Measurements from ENCODE around the gene WDR37. TPM values are rescaled to one million over a fixed set of nuclear protein-coding genes. Genes with fewer than 3 reads are reported as not detected.

WDR37 gene
- total RNA-seq, 1 experiment from 2014 or later, result 9.6 TPM

DNA sequence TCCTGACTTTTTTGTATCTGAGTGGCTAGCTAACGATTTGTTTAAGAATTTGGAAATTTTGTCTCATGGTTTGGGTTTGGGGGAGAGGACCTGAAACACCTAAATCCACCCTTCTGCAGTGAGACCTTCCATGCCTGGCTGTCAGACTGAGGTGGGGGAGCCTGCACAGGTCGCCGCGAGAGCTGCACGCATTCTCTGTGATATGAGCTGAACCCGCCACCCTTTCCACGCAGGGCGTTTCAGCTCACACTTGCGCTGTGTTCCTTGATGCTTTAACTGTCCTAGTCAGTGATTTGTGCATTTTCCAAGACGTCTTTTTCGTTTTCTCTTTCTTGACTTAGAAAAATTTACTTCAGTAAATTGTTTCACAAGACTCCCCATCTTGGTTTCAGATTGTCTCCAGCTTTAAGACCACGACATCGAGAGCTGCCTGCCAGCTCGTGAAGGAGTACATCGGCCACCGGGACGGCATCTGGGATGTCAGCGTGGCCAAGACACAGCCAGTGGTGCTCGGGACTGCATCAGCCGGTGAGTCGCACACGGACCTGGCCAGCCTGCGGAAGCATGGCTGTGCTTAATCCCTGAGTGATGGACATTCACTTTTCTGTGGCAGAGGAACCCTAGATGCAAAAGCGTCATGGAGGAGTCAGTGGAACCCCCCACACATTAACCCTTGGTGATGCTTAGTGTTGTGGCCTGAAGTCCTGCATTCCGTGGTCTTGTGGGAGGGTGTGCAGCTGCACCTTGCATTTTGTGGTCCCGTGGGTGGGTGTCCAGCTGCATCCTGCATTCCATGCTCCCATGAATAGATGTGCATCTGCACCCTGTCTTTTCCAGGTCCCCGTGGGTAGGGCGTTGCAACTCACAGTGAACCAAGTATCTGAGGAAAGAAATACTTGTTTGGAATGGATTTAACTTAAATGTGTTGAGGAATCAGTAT, 28.1 kb downstream of the WDR37 start:
- no peaks in the 10 kb centered on the region; the same call in none of the 2 replicates for H3K36me3 ChIP-seq (ENCODE audit: control insufficient read depth, insufficient read depth, low read length)

DNA sequence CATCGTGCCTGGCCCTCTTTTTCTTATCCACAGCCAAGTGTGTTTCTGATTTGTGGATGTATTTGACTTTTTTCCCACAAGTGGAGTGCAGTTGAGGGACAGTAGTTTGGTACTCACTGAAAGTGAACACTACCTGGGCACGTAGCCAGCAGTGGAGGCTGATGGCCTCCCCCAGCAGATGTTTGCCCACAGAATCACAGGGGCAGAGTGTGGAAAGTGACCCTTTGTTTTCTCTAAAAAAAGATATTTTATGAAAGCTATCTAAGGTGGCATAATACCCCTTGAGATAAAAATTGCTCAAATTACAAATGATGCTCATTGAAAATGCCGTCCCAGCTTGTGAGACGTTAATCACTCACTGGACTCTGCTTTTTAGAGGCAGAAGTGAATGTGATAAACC, 29.1 kb downstream of the WDR37 start:
- intact Hi-C loops (cut with micrococcal nuclease; ENCODE audit: unreplicated experiment), result no loop called here
- POLR2A ChIA-PET, result no interaction called here

More for the DNA sequence above, 28.1 kb downstream of the WDR37 start:
- intact Hi-C loops (cut with micrococcal nuclease; ENCODE audit: unreplicated experiment), result no loop called here
- POLR2A ChIA-PET, result no interaction called here
- no peak for DNase-seq (ENCODE audit: low read depth, low spot score)
- no peaks in the 10 kb centered on the region for H3K9me3 ChIP-seq (ENCODE audit: control insufficient read depth, insufficient read depth, low read depth, low read length)
- CTCF ChIA-PET, result no interaction called here
- BruUV-seq (replicated peaks), result no TSS peak
- in situ Hi-C loops (cut with HindIII; ENCODE audit: low pct_unique_long_range_greater_than_20kb, low sequenced_read_pairs), result no loop called here
- ATAC-seq, result no peak
- TF ChIP-seq POLR2AphosphoS5 (IDR thresholded peaks at IDR 0.05; ENCODE audit: low read depth, low read length) (no peak), SIN3A (IDR thresholded peaks at IDR 0.05; ENCODE audit: borderline replicate concordance, insufficient read depth, low read depth, low read length) (no peak), TCF7L2 (IDR thresholded peaks at IDR 0.05; ENCODE audit: low read depth, low read length) (no peak)
- TF ChIP-seq, protein P1, sequence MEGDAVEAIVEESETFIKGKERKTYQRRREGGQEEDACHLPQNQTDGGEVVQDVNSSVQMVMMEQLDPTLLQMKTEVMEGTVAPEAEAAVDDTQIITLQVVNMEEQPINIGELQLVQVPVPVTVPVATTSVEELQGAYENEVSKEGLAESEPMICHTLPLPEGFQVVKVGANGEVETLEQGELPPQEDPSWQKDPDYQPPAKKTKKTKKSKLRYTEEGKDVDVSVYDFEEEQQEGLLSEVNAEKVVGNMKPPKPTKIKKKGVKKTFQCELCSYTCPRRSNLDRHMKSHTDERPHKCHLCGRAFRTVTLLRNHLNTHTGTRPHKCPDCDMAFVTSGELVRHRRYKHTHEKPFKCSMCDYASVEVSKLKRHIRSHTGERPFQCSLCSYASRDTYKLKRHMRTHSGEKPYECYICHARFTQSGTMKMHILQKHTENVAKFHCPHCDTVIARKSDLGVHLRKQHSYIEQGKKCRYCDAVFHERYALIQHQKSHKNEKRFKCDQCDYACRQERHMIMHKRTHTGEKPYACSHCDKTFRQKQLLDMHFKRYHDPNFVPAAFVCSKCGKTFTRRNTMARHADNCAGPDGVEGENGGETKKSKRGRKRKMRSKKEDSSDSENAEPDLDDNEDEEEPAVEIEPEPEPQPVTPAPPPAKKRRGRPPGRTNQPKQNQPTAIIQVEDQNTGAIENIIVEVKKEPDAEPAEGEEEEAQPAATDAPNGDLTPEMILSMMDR (IDR thresholded peaks at IDR 0.05), result no peak
- TF ChIP-seq, protein P2, sequence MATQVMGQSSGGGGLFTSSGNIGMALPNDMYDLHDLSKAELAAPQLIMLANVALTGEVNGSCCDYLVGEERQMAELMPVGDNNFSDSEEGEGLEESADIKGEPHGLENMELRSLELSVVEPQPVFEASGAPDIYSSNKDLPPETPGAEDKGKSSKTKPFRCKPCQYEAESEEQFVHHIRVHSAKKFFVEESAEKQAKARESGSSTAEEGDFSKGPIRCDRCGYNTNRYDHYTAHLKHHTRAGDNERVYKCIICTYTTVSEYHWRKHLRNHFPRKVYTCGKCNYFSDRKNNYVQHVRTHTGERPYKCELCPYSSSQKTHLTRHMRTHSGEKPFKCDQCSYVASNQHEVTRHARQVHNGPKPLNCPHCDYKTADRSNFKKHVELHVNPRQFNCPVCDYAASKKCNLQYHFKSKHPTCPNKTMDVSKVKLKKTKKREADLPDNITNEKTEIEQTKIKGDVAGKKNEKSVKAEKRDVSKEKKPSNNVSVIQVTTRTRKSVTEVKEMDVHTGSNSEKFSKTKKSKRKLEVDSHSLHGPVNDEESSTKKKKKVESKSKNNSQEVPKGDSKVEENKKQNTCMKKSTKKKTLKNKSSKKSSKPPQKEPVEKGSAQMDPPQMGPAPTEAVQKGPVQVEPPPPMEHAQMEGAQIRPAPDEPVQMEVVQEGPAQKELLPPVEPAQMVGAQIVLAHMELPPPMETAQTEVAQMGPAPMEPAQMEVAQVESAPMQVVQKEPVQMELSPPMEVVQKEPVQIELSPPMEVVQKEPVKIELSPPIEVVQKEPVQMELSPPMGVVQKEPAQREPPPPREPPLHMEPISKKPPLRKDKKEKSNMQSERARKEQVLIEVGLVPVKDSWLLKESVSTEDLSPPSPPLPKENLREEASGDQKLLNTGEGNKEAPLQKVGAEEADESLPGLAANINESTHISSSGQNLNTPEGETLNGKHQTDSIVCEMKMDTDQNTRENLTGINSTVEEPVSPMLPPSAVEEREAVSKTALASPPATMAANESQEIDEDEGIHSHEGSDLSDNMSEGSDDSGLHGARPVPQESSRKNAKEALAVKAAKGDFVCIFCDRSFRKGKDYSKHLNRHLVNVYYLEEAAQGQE (IDR thresholded peaks at IDR 0.05; ENCODE audit: insufficient read depth in 1 of 2, low read depth in 2 of 2, low read length in 1 of 2), result no peak
- H3K27me3 ChIP-seq (ENCODE audit: control insufficient read depth, insufficient read depth, low read length), result no peaks in the 10 kb centered on the region
- no peak overlapping the region for H3K27ac ChIP-seq (ENCODE audit: low read length)
- H3K4me1 ChIP-seq (ENCODE audit: control insufficient read depth, insufficient read depth, low read length), result no peaks in the 10 kb centered on the region
- no peak overlapping the region for H3K4me3 ChIP-seq (ENCODE audit: low read depth in 2 of 2, low read length in 2 of 2)

More for the DNA sequence above, 29.1 kb downstream of the WDR37 start:
- no peak overlapping the region for H3K4me3 ChIP-seq (ENCODE audit: low read depth in 2 of 2, low read length in 2 of 2)
- no peak for DNase-seq (ENCODE audit: low read depth, low spot score)
- no peak for ATAC-seq
- H3K36me3 ChIP-seq (ENCODE audit: control insufficient read depth, insufficient read depth, low read length), result no peaks in the 10 kb centered on the region; the same call in 1 of the 2 replicates
- in situ Hi-C loops (cut with HindIII; ENCODE audit: low pct_unique_long_range_greater_than_20kb, low sequenced_read_pairs), result no loop called here
- no peaks in the 10 kb centered on the region for H3K4me1 ChIP-seq (ENCODE audit: control insufficient read depth, insufficient read depth, low read length)
- no TSS peak for BruUV-seq (replicated peaks)
- CTCF ChIA-PET, result no interaction called here
- TF ChIP-seq TCF7L2 (IDR thresholded peaks at IDR 0.05; ENCODE audit: low read depth, low read length) (no peak), POLR2AphosphoS5 (IDR thresholded peaks at IDR 0.05; ENCODE audit: low read depth, low read length) (no peak), SIN3A (IDR thresholded peaks at IDR 0.05; ENCODE audit: borderline replicate concordance, insufficient read depth, low read depth, low read length) (no peak)
- TF ChIP-seq, protein P1 (IDR thresholded peaks at IDR 0.05), result no peak
- TF ChIP-seq, protein P2 (IDR thresholded peaks at IDR 0.05; ENCODE audit: insufficient read depth in 1 of 2, low read depth in 2 of 2, low read length in 1 of 2), result no peak
- H3K9me3 ChIP-seq (ENCODE audit: control insufficient read depth, insufficient read depth, low read depth, low read length), result no peaks in the 10 kb centered on the region
- no peaks in the 10 kb centered on the region for H3K27me3 ChIP-seq (ENCODE audit: control insufficient read depth, insufficient read depth, low read length)
- no peak overlapping the region for H3K27ac ChIP-seq (ENCODE audit: low read length)
